ENCODE results near the gene BMPER.

Gene BMPER

DNA sequence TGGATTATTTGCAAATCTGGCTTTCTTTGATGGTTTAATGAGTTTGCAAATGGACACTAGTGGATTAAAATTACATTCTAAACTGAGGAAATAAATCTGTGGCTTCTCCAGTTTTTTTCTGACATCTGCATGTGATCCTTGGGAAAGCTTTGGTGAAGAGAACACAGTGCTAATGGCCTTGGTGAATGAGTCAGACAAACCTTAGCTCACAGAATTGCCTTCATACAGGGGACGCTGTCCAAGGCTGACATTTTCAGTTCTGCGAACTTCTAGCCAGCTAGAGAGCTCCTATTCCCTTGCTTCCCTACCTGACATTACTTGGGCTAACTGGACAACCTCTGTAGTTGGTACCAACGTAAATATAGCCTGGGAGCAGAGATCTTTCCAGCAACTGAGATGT is 21.2 kb downstream of the BMPER start:
- no peak for DNase-seq

DNA sequence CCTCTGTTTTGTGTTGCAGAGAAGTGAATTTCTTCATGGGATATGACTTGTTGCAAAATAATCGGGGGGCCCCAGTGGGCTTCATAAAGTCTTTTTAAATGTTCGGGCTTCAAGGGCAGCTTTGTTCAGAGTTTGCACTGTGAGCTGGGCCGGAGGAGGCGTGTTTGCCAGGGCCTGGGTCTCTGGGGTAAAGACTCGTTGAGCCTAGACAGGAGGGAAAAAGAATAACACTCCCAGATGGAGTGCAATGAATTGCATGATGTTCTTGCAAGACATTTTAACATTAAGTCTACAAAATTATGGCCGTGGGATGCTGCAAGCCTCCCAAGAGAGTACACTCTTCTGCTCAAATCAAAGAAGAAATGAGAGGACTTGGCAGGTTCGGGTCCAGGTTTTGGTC is 23.6 kb downstream of the BMPER start:
- DNase-seq: no peak

DNA sequence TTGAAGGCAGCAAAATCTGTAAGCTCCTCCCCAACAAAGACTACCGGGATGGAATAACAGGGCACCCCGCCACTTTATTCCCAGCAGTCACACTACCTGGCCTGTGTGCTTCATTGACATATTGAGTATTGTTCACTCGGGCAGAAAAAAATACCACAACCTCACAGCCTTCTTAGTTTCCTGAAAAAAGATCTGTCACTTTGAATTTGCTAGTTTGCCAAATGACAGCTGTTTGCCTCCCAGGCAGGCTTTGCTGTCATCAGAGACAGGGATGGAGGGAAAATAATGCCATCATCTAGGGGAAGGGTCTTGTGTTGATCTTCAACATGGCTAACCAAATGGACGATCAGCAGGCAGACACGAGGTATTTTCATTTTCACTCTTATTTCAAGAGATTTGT is 26.9 kb downstream of the BMPER start:
- no peak for DNase-seq

DNA sequence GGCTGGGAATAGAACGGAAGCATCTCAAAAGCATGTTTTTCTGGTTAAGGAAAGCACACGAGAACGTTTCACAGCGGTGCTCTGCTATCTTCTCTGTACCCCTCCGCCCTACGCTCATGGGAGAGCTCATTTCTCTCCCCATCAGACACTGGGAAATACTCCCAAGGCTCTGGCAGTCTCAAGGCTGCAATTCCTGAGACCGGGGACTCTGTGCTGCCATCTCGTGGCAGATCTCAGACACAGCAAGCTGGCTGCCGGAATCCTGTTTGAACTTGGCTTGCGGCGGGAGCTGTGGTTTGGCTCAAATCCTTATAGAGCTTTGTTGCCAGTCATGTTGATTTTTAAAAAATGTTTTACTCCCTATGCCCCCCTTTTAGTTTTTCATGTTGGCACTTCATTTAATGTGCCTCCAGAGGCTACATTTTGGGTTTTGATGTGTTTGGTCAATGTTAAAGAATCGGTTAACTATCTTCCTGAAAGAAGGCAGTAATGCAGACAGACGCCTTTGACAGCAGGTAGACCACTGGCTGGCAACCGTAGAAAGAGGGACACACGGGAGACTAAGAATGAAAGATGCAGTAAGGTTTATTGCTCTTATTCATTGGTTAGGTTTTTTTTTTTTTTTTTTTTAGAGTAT is 27.6 kb downstream of the BMPER start:
- DNase-seq: peak; percentile 44 to 52

DNA sequence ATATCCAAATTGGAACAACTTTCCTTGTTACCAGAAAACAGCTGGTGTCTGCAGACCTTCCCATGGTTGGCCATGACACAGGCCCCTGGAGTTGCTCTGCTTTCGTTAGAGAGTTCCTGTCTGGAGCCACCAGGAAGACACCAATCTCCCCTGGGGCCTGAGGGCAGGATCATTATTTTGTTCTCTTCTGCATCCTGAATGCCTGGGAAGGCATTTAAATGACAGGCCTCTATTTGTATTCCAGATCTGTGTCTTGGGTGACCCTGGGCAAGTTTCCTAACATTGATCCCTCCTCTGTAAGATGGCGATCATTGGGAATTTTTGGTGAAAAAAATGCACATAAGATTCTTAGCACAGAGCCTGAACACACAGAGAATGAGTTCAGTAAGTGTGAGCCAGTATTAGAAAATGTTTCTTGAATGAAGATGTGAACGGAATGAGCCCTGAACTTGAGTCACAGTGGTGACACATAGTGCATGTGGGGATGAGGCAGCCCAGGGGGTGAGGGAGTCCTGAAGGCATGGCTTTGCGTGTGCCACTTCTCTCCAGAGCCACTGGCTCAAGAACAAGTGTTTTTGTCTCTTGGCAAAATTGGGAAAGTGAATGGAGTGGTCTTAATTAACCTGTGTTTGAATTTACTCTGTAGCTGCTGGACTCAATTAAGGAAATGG is 28.4 kb downstream of the BMPER start:
- DNase-seq: no peak

DNA sequence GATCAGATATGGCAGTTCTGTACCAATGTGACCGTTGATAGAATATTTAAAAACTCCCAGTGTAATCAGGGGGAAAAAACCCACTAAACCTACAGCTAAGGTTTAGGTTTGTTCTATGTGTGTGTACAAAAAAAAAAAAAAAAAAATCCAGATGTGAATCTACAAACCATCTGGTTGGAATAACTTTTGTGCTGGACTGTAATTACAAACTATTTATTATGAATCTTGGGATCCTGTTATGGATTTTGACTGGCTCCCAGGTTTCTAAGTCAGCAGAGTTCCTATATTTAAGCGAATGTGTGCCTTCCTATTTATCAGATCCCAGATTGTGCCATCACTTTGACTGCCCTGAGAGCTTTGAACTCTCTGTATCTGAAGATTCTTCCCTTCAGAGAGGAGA is 29.1 kb downstream of the BMPER start:
- no peak for DNase-seq

DNA sequence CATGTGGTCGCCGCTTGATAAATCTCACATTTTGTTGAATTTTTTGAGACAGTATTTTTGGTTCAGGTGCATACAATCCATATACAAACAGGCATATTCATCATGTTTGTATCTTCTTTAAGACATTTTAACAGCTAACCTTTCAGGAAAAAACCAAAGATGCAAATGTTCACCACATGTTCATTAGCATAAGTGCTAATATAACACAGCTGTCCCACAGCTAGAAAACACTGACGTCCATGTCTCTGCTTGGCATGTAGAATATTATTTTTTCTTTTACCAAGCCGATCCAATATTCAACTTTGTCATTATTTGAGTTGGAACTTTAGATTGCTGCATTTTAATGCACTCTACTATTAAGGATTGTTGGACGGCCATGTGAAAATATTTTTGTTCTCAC is 31.2 kb downstream of the BMPER start:
- no peak for DNase-seq

DNA sequence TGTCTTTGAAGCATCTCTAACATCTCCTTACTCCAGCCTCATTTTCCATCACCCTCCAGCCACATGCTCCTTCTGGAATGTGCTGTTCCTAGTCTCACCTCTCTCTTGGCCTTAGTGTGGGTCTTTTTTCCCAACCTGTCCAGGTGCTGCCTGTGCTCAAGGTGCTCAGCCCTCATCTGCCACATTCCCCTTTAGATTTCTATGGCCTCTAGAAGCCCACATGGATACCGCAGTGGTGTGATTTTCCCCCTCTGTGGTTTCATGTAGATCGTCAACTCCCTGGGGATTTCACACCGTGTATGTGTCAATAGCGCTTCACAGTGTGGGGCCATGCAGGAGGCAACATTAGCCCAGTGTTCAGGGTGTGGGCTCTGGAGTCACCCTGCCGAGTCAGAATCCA is 32.5 kb downstream of the BMPER start:
- no peak for DNase-seq

DNA sequence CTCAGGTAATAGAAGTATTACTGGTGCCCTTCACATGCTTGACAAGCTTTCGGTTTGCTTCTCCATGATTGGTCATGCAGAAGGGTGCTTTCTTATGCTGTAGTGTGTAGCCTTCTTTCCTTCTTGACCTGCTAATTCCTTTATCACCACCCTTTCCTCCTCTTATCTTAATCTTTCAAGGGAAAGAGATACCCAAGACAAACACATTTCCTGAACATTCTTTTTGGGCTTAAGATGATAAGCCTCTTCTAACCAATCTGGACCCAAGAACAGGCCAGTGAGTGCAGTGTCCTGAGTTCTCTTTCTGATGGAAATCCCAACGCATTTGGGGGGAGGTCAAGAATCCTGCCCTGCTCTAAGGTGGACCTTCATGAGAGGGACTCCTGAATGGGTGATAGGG is 33.8 kb downstream of the BMPER start:
- DNase-seq: no peak

DNA sequence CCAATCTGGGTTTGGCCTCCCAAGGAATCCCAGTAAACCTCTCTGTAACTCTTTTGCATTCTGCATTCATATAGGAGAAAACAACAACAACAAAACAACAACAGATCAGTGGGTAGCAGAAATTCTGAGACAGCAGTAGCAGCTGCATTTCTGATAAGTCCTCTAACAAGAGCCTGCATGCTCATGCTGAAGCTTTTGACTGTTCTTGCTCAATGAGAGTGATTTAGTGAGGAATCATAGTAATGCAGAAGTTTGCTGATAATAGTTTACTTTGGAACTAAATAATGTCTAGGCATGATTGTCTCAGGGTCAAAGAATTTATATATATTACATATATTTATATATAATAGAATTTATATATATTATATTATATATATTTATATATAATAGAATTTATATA is 35.2 kb downstream of the BMPER start:
- no peak for DNase-seq

DNA sequence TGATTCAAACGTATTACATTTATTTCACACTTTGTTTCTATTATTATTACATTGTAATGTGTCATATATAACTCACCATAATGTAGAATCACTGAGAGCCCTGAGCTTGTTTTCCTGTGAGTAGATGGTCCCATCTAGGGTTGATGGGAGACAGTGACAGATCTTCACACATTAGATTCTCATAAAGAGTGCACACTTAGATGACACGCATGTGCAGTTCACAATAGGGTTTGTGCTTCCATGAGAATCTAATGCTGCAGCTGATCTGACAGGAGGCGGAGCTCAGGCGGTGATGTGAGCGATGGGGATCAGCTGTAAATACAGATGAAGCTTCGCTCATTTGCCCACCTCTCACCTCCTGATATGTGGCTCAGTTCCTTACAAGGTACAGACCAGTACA is 36.1 kb downstream of the BMPER start:
- DNase-seq: no peak

DNA sequence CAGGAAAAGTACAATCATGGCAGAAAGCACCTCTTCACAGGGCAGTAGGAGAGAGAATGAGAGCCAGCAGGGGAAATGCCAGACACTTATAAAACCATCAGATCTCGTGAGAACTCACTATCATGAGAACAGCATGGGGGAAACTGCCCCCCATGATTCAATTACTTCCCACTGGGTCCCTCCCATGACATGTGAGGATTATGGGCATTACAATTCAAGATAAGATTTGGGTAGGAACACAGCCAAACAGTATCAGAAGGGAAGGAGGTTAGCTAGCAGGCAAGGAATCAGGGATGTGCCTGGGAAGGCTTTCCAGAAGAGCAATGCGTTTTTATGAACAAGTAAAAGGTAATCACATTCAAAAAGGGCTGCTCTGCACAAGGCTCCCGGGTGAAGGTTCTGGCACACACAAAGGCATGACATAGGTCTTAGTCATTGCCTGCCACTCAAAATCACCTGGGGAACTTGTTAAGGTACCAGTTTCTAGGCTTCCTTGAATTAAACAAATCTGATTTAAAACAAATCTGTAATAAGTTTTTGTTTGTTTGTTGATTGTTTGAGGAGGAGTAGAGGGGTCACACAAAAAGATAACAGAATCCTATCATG is 40.9 kb downstream of the BMPER start:
- no peak for DNase-seq

DNA sequence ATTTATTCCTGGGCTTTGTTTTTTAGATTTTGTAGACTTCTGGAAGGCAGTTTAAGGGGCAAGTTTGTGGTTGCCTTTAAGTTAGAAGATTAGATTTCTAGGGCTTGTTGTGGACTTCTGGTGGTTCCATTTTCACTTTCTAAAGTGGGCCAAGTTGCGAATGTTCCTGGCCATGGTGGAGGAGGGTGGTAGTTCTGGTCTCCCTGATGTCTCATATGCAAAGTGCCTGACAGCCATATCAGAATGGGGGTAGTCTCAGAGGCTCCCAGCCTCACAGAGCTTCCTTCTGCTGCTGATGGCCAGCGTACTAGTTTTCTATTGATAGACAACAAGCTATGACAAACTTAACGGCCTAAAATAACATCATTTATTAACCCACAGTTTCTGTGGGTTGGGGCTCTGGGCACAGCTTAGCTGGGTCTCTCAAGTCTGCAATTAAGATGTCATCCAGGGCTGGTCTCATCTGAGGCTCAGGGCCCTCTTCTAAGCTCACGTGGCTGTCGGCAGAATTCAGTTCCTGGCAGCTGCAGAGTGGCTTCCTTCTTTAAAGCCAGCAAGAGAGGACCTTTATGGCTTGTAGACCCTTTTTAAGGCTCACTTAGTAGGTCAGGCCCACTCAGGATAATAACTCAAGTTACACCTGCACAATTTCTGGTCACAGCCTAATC is 44.8 kb downstream of the BMPER start:
- DNase-seq: no peak

DNA sequence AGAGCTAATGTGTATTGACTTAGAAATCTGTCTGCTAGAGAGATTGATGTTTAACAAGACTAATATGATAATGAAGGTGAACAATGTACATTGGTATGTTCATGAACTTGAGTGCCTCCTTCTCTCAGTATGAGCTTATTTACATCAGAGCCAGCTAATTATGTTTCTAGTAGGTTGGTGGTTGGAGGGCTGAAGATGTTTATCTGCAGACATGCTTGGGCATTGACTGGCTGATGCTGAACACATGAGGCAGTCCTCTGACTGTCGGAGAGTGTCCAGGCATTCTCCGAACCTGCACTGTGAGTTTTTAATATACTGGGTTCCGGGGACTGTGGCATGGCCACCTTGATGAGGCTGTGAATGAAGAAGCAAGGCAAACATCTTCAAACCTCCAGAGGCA is 47.5 kb downstream of the BMPER start:
- DNase-seq: no peak

DNA sequence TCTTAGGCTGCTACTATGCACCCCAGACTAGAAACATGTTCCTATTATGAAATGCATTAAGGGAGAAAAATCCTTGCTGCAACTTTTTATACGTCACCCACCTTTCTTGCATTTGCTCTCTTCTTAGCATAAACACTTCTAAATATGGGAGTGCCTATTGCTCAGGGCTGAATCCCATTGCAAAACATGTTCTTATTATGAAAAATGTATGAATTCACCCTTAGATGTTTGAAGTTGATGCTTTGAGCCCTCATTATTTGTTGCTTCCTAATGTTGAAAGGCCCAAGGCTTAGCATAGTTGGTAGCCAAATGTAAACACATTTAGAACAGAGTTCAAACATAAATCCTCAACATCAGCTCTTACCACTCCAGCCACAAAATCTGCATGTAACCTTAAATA is 52.8 kb downstream of the BMPER start:
- DNase-seq: no peak

DNA sequence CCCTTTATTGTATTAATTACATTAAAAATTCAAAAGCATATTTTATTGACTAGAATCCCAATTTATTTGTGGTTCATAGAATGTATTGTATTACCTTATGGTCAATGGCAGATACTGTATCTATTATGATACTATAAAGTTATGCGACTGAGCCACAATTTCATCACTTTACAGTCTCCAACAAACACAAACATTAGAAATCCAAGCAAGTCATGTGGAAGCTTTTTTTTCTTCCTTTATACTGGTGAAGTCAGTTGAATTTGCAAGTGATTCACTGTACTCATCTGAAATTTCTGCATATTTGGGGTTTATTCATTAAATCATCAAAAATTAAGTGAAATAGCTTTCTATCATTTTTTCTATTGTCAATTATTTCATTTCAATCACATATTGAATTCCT is 54.3 kb downstream of the BMPER start:
- no peak for DNase-seq

DNA sequence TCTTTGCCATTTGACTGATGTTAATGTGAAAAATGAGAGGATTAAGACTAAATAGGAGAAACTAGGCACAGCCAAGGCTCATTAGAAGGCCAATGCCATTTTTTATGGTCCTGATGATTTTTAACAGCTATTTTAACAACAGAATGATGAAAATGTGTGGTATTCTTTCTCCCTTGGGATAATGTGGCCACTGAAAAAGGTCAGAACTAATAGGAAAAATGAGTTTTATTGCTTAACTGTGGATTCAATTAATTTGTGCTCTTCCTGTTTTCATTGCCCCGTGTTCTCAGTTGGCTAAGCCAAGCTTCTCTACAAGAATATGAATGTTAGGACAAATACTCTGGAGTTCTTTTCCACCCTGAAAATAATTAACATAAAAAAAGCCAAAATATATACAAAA is 56.6 kb downstream of the BMPER start:
- DNase-seq: no peak

DNA sequence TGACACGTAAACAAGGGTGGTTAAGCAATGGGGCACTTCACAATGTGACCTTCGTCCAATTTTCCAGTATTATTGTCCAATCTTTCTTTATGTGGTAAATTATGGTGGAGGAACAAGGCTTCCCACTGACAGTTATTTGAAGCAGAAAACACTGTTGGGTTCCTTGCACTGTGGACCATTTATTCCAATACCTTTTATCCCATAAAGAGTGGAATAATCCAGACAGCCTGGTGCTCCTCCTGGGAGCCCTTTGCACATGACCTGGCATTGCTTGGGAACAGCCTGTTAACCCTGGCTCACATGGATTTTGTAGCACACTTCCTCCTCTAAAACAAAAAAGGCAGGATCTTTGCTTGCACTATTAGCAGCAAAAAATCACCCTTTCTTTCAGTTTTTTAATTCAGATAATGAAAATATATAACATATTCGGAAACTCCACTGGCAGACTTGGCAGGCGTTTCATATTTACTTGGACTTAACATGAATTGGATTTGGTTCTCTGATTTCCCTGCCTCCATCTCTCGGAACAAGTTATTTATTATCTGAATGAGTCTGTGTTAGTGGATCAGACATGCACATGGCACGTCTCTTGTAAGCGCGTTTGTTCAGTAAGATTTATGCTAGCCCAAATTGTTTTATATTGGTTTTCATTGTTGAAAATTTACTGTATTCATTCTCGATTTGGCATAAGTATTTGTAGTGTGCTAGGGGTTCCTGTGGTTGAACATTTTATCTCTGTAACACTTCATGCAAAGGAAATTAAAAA is 59.3 kb downstream of the BMPER start:
- DNase-seq: no peak

DNA sequence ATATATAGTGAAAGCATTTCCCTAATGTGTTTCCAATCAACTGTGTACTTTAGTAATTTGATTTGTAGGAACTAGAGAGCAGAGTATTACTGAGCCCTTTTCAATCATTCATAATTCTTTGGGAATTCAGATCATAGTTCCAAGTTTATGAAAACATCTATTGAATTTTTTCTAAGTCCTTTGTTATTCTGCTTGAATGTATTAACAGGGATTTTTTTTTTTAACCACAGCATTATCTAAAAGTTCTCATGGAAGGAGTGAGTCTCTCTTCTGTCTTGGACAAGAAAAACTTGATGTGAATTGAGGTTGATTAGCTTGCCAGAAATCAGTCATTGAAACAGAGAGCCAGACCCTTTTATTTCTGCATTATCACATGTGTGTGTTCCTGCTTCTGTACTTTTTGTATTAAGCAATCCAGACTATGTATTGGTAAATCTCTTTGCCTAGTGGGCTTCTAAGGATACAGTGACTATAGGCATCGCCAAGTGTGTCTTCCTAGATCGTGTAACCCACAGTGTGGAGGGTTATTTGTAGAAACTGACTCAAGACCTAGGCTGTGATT is 59.9 kb downstream of the BMPER start:
- no peak for DNase-seq

DNA sequence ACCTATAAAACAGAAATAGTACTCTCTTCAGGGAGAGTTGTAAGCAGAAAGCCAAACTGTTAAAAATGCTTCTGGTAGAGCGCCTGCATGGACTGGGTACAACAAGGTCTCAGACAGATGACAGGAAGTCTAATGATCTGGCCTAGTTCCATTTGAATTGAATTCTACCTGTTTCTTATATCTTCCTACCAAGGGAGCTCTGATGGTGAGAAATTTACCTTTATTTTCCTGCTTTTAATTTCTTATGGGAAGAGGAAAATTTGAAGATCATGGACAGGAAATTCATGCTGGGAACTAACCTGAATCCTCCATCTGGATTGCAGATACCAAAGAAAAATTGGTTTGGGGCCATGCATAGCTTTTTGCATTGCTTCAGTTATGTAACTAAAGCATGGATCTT is 63.3 kb downstream of the BMPER start:
- DNase-seq: no peak

DNA sequence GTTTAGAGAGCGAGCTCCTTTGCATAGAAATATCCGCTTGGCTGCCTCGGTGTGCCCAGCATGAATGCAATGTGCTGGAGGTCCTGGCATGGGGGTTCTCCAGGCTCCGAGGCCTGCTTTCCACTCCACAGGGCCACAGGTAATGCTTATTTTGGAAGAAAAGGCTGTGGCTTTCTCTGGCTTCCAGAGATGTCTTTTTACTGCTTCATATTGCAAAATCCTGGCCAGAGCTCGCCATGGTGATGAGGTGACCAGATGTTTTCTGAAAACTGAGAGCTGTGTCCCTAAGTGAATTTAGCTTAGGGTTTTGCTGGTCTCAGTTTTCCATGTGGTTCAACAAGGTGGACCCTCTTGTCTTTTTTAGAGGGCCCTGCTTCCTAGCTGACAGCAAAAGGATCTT is 65.2 kb downstream of the BMPER start:
- no peak for DNase-seq

DNA sequence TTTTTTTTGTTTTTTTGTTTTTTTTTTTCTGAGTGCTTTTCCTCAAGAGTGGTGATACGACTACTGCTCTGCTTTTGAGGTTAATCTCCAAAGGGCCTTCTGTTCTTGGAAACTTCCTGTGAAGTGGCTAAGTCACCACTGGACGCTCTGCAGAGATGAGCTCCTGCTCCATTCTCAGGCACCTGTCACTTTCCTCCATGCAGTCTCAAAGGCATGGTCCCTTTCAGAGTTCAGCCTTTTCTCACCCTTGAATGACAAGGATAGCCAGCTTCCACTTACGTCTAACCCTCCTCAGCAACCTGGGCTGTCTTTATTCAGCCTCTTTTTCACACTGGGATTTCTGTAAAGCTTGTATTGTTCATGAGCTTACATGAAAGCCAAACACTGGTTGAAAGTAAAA is 65.8 kb downstream of the BMPER start:
- no peak for DNase-seq

Measured in activated CD4-positive, alpha-beta T cell treated with anti-CD3 and anti-CD28 coated beads, Interleukin-2, amount 50 U/mL, for 4 hours (primary cell).